GM18907 (cell line): Measurements from ENCODE around the gene TRABD2B.

Experiments used
- ATAC-seq: cut with Tn5 transposase; IDR thresholded peaks from one replicate; pipeline ENCODE4 v1.9.1; 2021; ENCODE audit warnings: mild to moderate bottlenecking, moderate library complexity; ENCODE audit not compliant: unreplicated experiment

Gene TRABD2B

DNA sequence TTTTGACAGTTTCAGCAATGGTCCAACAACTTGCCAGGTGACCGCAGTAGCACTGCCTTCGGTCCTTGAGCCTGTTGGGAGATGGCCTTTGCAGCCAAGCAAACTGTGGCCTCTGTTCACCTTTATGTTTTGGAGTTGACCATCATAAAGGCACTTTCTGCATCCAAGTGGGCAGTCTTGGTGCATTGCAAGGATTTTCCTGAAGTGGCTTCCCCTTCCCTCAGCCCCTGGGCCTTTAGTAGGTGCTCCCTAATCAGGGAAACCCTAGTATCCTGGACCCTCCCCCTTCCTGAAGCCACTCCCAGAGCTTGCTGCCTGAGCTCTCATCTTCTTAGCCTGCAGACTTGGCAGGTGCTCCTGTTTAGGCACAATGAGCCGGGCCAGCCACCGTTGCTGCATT, 140.2 kb downstream of the TRABD2B start:
- no peak for ATAC-seq

- no peak for ATAC-seq
Measured at GRCh38 chr1:47855230-47855629, 142.0 kb downstream of the TRABD2B start.

DNA sequence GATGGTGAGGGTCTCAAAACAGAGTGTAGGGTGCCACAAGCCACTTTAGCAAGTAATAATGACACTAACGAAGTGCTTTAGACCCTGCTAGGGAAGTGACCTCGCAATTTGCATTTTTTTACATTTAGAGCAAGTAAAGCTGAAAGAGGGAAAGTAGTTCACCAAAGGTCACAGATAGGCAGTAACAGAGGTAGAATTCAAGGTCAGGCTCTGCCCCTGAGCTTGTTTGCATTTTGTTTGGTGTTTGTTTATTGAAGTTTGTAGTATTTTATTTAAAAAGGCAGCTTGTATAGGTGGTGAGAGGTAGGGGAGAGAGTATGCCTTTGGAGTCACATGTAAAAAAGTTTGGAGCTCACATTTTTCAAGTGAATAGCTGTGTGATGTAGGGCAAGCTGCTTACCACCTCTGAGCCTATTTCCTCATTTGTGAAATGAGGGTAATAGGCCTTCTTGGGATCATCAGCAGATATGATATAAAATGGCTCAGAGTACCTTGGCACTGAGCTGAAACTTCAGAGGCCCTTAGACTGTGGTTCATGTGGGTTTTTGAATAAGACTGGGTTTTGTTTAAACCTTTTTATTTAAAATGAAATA, 142.5 kb downstream of the TRABD2B start:
- ATAC-seq: no peak

- no peak for ATAC-seq
Measured at GRCh38 chr1:47853852-47854251, 143.3 kb downstream of the TRABD2B start.

DNA sequence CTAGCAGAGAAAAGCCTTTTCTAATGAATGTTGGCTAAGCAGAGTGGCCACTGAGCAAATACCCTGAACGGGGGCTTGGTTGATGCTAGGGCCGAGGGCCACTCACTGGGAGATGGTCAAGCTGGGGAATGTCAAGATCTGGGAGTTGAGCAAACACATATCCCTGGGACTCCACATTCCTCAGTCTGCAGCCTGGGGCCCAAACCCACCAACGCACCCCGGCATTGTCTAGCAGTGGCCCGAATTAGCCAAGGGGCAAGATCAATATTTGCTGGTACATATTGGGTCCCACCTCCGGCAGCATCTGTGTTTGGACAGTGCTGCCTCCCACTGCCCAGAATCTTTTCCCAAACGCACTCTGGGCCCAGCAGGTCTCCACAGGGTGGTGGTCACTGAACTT, 144.1 kb downstream of the TRABD2B start:
- ATAC-seq: no peak

- ATAC-seq: no peak
Measured at GRCh38 chr1:47852006-47852718, 145.0 kb downstream of the TRABD2B start.

- no peak for ATAC-seq
Measured at GRCh38 chr1:47850451-47850850, 146.7 kb downstream of the TRABD2B start.

DNA sequence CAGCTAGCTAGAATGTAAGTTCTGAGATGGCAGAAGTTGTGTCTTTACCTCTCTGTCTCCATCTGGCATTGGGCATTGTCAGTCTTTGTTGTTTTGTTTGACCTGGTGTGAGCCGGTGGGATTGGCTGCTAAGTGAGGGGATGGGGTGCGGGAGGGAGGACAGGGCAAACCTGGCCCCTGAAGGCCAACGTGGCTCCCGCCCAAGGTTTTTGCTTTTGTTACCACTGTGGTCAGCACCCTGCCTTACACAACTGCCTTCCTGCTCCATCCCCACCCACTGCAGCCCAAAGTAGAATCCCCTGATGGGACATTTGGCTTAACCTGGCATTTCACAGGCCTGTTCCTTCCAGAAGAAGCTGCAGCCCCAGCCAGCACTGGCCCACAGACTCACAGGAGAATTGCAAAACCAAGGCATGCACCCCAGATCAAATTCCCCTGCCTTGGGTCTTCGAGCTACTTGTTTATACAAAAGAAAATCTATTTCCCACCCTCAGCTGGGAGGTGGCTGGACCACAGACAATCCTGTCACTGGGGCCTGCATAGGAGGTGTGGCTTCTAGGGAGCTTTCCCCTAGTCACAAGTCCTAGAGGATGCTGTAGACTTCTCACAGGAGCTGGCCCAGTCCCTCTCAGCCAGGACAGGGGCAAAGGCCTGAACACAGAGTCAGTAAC, 147.5 kb downstream of the TRABD2B start:
- ATAC-seq: no peak

GRCh38 chr1:47849005-47849521, 148.1 kb downstream of the TRABD2B start:
- no peak for ATAC-seq

DNA sequence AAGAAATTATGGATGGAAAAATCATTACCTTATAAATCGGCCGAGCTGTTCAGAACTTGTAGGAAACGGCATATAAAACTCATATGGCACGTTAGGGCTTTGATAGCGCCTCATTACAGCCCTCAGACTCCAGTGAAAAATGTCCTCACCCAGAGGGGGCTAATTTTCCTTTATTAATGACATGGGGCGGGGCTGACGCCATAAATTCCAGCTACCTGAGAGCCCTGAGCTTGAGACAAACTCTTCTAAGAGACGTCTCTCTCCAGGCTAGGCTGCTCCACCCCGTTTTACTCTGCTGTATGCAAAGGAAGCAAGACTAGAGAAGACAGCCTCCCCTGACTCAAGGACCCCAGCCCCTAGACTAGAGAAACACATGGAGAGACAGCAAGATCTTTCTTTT, 149.4 kb downstream of the TRABD2B start:
- no peak for ATAC-seq

DNA sequence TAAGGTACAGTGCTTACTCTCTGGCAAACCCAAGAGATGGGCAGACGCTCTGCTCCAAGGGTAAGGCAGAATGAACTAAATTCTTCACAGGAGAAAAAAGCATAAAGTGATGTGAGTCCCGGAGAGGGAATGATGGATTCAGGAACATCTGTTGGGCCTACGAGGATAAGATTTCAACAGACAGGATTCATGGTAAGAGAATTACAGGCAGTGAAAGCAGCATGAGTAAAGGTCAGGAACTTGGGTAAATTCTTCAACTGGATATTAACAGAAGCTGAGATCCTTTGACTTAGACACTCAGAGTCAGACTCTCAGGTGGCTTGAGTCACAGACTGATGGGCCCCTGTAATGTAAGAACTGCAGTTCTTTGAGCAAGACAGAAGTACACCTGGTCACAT, 152.6 kb downstream of the TRABD2B start:
- ATAC-seq: no peak

GRCh38 chr1:47843781-47844557, 153.2 kb downstream of the TRABD2B start:
- ATAC-seq: no peak

DNA sequence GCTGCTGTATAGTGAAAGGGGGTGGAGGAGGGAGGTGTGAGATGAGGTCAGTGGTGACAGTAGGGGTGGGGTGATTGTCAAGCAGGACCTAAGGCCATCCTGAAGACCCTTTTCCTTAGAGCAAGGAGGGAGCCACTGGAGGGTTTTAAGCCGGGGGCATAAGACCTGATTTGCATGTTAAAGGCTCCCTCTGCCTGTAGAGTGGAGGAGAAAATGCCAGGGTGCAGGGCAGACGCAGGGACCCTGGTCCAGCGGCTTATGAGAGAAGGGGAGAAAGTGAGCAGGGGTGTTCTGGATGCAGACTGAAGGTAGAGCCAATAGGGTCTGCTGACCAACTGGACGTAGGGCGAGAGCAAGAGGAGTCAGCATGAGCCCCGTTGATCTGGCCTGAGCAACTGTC, 154.1 kb downstream of the TRABD2B start:
- no peak for ATAC-seq

- no peak for ATAC-seq
Measured at GRCh38 chr1:47842228-47842919, 154.8 kb downstream of the TRABD2B start.

DNA sequence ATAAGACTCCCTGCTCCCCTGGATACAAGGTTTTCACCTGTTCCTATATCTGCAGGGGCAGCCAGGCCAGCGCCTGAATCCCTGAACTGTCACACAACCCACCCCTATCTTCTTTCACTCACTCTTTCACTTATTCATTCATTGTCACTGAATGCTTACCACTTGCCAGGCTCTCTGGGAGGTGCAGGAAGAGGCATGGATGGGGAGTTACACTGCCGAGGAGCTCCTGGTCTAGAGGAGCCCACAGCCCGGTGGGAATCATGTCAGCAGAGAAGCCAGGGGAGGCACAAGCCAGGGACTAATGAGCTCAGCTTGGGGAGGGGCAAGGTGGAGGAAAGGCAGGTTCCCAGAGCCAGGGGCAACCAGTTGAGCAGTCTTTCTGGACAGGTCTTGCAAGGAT, 155.8 kb downstream of the TRABD2B start:
- no peak for ATAC-seq

- ATAC-seq: no peak
Measured at GRCh38 chr1:47840393-47841190, 156.6 kb downstream of the TRABD2B start.

DNA sequence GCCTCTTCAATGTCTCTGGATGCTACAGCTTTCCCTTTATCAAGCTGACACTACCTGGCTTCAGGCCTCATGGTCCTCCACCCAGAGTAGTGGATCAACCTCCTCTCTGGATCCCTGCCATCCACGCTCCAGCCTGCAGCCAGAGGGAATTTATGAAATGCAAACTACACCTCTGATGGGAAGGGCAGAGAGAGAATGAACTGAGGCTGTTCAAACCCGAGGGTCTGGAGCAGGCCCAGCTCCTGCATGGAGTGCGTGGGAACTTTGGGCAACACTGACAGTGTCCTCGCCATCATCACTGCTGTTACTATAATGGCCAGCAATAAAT, 157.8 kb downstream of the TRABD2B start:
- ATAC-seq: no peak

- no peak for ATAC-seq
Measured at GRCh38 chr1:47838562-47839432, 158.4 kb downstream of the TRABD2B start.
